Lower leg skin (tissue), 3 donors: ENCODE data around the gene OSBPL5.

Experiments
- CTCF ChIP-seq, 3 donors: fragments of 450-650 bp; IDR thresholded peaks; one replicate each; pipeline ENCODE4 v1.5.1; 2016; ENCODE audit warnings: antibody characterized with exemption in 3 of 3, mild to moderate bottlenecking in 3 of 3, moderate library complexity in 2 of 3
- POLR2A ChIP-seq, 2 donors: fragments of 450-650 bp; IDR thresholded peaks; one replicate each; pipeline ENCODE4 v1.6.1; 2016 to 2017; ENCODE audit warnings: antibody characterized with exemption in 2 of 2, mild to moderate bottlenecking in 1 of 2, moderate library complexity in 1 of 2

- TF ChIP-seq CTCF (IDR thresholded peaks at IDR 0.05) (no peak), POLR2A (IDR thresholded peaks at IDR 0.05) (no peak)
These were observed 37.3 kb downstream of the OSBPL5 start for GRCh38 chr11:3127706-3128355.
